IPS DF 6.9 (cell line): ENCODE results near the gene KRTAP10-1.
"Not testable (repeated sequence)": the region's sequence is repeated elsewhere in the genome, so short reads cannot be mapped to it uniquely, and the experiment has no call there.

ENCODE experiments used
- DNase-seq: peaks from one replicate; pipeline ENCODE4 v3.0.0-alpha.2; 2013; ENCODE audit warnings: low read depth, low spot score
- H3K27ac ChIP-seq: one replicate; pipeline ENCODE4 v1.5.1; 2013; ENCODE audit warnings: low read length, control low read depth
- H3K27me3 ChIP-seq: 2 replicates; pipeline ENCODE4 v1.6.1; 2013; ENCODE audit warnings: mild to moderate bottlenecking, low read length; ENCODE audit not compliant: control insufficient read depth, insufficient read depth
- H3K36me3 ChIP-seq: 2 replicates; pipeline ENCODE4 v1.6.1; 2013; ENCODE audit warnings: low read length; ENCODE audit not compliant: control insufficient read depth, insufficient read depth
- H3K4me1 ChIP-seq: 2 replicates; pipeline ENCODE4 v1.6.1; 2013; ENCODE audit warnings: low read length; ENCODE audit not compliant: control insufficient read depth, insufficient read depth
- H3K4me3 ChIP-seq: 2 replicates; pipeline ENCODE4 v1.5.1; 2013; ENCODE audit warnings: mild to moderate bottlenecking, low read length
- H3K9me3 ChIP-seq: 2 replicates; pipeline ENCODE4 v1.6.1; 2013; ENCODE audit warnings: low read length, inconsistent platforms; ENCODE audit not compliant: control insufficient read depth, insufficient read depth
- WGBS: extraction: QIAGEN DNeasy Blood & Tissue Kit; methylation state at CpG from one replicate; pipeline ENCODE4 v1.1.7; 2013; ENCODE audit warnings: mixed read lengths, missing lambda C conversion rate; ENCODE audit not compliant: insufficient read length, insufficient coverage; 5-methylcytosine and 5-hydroxymethylcytosine counted together

The KRTAP10-1 gene

DNA sequence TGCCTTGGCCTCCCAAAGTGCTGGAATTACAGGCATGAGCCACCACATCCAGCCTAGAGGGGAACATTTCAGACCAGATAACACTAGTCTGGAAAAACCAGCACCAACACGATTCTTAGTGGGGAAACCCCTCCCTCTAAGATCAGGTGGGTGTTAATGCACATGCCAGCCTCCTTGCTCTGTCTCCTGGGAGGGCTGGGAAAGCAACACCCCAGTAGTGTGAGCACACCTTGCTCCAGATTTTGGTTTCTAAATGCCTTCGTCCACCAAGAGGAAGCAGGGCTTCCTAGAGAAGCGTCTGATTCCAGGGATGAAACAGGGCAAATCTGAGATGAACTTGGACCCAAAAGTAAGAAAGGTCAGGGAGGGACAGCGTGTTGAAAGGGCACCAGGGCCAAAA is 31.3 kb upstream of the KRTAP10-1 start:
- peaks cover 4% of the 10 kb centered on the region; the same call in 1 of the 2 replicates for H3K36me3 ChIP-seq

DNA sequence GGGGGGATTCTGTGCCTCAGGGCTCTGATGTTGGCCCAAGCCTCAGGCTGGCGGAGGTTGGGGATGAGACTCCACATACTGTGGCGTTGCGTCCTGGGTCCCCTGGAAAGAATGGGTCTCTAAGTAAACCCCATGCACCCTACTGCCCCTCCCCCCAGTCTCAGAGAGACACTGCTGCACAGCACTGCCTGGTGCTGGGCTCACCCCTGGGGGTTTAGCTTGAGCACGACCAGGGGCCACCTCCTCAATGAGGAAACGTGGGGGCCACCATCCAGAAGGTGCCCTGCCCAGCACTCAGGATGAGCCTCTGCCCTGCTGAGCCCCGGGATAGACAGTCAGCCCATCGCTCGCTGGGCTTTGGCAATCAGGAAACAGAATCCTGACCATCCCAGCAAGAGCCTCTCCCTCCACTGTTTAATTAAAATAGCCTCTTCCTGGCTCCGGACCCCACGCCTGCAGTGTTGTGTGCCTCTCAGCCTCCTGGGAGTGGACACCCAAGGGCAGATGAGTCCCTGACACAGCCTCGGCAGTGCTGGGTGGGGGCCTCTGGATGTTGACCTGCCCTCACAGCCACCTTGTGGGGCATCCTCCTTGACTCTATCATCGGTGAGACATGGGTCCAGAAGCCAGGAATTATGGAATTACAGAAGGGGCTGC is 30.0 kb upstream of the KRTAP10-1 start:
- Histone ChIP-seq H3K27ac (no peak overlapping the region), H3K36me3 (peaks cover 4% of the 10 kb centered on the region; the same call in 1 of the 2 replicates), H3K4me3 (no peak overlapping the region), H3K4me1 (0 out of 2 replicates have a peak, but pooled peaks cover 3% of the 10 kb centered on the region), H3K9me3 (no peaks in the 10 kb centered on the region), H3K27me3 (no peaks in the 10 kb centered on the region)
- no CpG with 5 or more reads among the region's 12 CpGs for WGBS
- DNase-seq: no peak

More for the DNA sequence above, 31.3 kb upstream of the KRTAP10-1 start:
- no peak overlapping the region for H3K4me3 ChIP-seq
- DNase-seq: no peak
- no CpG with 5 or more reads among the region's 4 CpGs for WGBS
- H3K27me3 ChIP-seq: no peaks in the 10 kb centered on the region
- H3K9me3 ChIP-seq: no peaks in the 10 kb centered on the region
- H3K4me1 ChIP-seq: 0 out of 2 replicates have a peak, but pooled peaks cover 3% of the 10 kb centered on the region
- no peak overlapping the region for H3K27ac ChIP-seq

DNA sequence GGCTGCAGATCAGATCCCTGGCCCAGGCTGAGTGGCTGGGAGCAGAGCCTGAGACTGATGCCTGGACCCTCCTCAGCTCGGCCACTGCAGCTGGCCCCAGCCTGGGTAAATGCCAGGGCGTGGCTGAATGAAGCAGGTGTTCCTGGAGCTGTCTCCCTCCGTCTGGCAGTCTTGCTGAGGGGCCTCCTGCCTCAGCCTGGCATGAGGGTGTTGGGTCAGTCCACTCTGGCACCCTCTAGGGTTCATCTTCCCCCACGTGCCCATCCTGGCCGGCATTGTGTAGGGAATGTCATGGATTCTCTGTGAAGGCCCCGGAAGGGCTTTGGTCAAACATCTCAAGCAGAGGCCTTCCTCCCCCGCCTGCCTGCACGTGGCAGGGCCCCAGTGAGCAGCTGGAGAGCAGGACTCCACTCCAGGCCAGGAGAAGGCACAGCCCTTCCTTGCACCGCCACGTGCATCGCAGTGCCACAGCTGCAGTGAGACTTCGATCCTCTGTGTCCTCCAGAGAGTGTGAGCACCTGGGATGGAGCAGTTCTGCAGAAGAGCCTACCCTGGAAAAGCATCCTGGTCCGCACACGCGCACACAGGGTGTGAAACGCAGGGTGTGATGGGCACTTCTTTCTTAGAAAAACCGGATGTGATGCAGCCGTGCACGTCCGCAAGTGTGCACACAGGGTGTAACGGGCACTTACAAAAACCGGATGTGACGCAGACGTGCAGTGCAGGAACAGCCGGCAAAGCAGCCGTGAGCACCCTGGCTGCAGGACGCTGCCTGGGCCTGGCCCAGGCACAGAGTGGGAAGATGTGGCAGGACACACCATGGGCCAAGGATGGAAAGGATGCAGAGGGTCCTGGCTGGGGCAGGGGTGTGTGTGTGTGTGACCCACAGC is 28.9 kb upstream of the KRTAP10-1 start:
- no peaks in the 10 kb centered on the region for H3K27me3 ChIP-seq
- no CpG with 5 or more reads among the region's 27 CpGs for WGBS
- peaks cover 4% of the 10 kb centered on the region; the same call in 1 of the 2 replicates for H3K36me3 ChIP-seq
- H3K4me1 ChIP-seq: no peaks in the 10 kb centered on the region
- no peak overlapping the region for H3K27ac ChIP-seq
- no peaks in the 10 kb centered on the region for H3K9me3 ChIP-seq
- H3K4me3 ChIP-seq: no peak overlapping the region
- no peak for DNase-seq

DNA sequence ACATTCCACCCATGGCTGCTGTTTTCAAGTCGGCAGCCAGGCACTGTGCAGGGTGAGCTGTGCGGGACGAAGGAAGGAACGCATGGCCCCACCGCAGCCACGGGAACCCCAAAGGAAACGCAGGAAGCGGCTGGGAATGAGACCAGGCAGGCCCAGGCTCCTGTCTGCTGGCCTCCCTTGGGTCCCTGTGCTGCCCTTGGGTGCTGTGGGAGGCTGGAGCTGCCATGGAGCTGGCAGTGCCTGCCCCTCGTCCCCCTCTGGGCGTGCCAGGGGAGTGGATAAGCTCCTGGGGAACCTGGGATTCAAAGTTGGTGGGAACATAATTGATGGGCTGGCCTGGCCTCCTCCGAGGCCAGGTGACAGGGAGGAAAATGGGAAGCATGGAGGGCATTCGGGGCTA is 28.3 kb upstream of the KRTAP10-1 start:
- no peak for DNase-seq
- Histone ChIP-seq H3K4me1 (no peaks in the 10 kb centered on the region), H3K27ac (no peak overlapping the region), H3K9me3 (no peaks in the 10 kb centered on the region), H3K36me3 (peaks cover 4% of the 10 kb centered on the region; the same call in 1 of the 2 replicates), H3K27me3 (no peaks in the 10 kb centered on the region), H3K4me3 (no peak overlapping the region)
- WGBS: no CpG with 5 or more reads among the region's 12 CpGs

DNA sequence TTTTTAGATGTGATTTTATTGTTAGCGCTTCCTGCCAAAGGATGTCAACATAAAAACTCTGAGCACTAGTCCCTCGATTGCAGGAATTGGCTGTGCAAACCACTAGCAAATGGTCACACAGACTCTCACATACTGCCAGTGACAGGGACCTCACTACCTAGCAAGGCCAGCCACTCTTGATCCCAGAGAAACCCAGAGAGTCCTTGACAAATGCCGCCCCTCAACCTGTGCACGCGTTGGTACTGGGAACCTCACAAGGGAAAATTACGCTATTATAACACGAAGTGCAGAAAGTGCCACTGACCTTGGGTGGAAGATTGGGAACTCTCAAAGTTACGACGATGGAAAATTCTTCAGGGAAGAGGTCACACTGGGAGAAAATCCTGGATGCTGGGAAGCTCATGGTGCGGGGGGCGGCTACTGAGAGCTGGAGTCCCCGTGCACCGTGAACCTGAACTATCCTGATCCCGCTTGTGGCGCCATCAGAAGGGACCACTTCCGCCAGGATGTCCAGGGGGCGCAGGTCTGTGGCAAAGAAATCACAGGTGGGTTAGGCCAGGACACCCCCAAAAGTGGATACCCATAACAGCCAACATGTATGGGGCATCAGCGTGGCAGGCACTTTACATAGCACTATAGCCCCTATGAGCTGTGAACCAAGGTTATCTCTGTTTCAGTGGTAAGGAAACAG is 27.6 kb upstream of the KRTAP10-1 start:
- Histone ChIP-seq H3K9me3 (no peaks in the 10 kb centered on the region), H3K27ac (no peak overlapping the region), H3K4me3 (no peak overlapping the region), H3K27me3 (no peaks in the 10 kb centered on the region), H3K36me3 (peaks cover 4% of the 10 kb centered on the region; the same call in 1 of the 2 replicates), H3K4me1 (no peaks in the 10 kb centered on the region)
- DNase-seq: no peak
- no CpG with 5 or more reads among the region's 18 CpGs for WGBS

DNA sequence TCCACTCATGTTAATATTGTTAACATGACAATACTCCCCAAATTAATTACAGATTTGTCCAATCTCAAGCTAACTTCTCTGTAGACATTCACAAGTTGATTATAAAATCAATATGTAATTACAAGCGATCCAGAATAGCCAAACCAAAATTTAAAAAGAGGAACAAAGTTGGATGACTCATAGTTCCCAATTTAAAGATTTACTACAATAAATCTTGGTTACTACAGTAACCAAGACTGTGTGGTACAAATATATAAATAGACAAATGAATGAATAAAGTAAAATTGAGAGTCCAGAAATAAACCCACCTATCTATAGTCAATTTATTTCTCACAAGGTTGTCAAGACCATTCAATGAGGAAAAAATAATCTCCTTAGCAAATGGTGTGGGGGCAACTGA is 26.4 kb upstream of the KRTAP10-1 start:
- no peak for DNase-seq
- no peaks in the 10 kb centered on the region for H3K9me3 ChIP-seq
- H3K27me3 ChIP-seq: no peaks in the 10 kb centered on the region
- H3K4me3 ChIP-seq: no peak overlapping the region
- peaks cover 4% of the 10 kb centered on the region; the same call in 1 of the 2 replicates for H3K36me3 ChIP-seq
- H3K27ac ChIP-seq: no peak overlapping the region
- WGBS: no CpG with 5 or more reads among the region's 1 CpG
- H3K4me1 ChIP-seq: no peaks in the 10 kb centered on the region

DNA sequence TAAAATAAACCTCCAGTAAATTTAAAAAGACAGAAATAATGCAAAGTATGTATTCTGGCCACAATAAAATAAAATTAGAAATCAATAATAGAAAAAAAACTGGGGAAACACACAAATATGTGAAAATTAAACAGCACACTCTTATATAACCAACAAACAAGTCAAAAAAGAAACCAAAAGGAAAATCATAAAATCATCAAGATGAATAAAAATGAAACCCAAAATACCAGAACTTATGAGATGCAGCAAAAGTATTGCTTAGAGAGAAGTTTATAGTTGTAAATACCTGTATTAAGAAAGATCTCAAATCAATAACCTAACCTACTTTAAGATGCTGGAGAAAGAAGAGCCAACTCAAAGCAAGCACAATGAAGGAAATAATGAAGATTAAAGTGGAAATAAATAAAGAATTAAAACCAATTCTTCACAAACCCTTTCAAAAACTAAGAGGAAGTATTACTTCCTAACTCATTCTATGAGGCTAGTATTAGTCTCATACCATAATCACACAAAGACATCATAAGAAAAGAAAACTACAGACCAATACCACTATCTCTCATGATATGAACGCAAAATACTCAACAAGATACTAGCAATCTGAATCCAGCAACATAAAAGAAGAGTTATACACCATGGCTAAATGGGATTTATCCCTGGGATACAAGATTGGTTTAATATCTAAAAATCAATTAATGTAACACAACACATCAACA is 25.0 kb upstream of the KRTAP10-1 start:
- Histone ChIP-seq H3K36me3 (peaks cover 4% of the 10 kb centered on the region; the same call in 1 of the 2 replicates), H3K9me3 (no peaks in the 10 kb centered on the region), H3K27me3 (no peaks in the 10 kb centered on the region), H3K4me3 (no peak overlapping the region), H3K4me1 (no peaks in the 10 kb centered on the region), H3K27ac (no peak overlapping the region)
- DNase-seq: no peak
- WGBS: no CpG with 5 or more reads among the region's 1 CpG

DNA sequence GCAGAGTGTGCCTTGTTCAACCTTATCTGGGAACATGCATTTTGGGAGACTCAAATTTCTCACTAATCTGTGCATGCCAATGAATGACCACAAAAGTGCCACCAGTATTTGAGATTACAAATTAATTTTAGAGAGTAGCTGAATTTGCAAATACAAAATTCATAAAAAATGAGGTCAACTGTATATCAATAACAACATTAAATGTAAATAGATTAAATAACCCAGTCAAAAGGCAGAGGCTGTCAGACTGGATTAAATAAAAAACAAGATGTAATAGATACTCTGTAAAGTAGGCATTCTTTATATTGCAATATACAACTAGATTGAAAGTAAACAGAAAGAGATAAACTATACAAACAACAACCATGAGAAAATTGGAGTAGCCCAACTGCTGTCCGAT is 24.1 kb upstream of the KRTAP10-1 start:
- DNase-seq: no peak
- H3K9me3 ChIP-seq: no peaks in the 10 kb centered on the region
- no peak overlapping the region for H3K4me3 ChIP-seq
- WGBS: no CpG with 5 or more reads among the region's 1 CpG
- H3K36me3 ChIP-seq: peaks cover under 1% of the 10 kb centered on the region; the same call in 1 of the 2 replicates
- no peak overlapping the region for H3K27ac ChIP-seq
- H3K27me3 ChIP-seq: no peaks in the 10 kb centered on the region
- no peaks in the 10 kb centered on the region for H3K4me1 ChIP-seq

DNA sequence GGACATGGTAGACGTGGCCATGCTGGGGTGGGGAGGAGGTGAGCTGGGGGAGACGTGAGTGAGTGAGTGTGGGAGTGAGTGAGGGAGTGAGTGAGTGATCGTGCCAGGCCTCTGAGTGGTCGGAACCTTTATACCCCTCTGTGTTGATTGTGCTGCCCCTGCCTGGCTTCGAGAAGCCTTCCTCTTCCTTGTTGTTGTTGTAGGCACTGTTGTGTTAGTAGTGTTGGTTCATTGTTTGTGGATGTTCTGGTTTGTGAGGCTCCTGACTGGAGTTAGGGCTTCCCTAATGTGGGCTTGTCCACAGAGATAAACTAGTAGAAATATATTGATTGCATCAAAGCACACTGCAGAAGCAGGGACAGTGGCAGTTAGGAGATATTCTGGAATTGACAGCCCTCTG is 18.7 kb upstream of the KRTAP10-1 start, which contains the start of gene KRTAP10-3:
Gene KRTAP10-3 (minus strand): TSS at position 101 of the 400 bp plus-strand sequence. CDS start 80 bp downstream, at position 21.
- no peaks in the 10 kb centered on the region for H3K27me3 ChIP-seq
- H3K9me3 ChIP-seq: no peaks in the 10 kb centered on the region
- DNase-seq: no peak
- no peak within 1 kb of the TSS for H3K4me3 ChIP-seq
- H3K36me3 ChIP-seq: peaks cover 2% of the 10 kb centered on the region; the same call in 1 of the 2 replicates
- no peaks in the 10 kb centered on the region for H3K4me1 ChIP-seq
- WGBS: no CpG with 5 or more reads among the region's 5 CpGs
- H3K27ac ChIP-seq: no peak within 1 kb of the TSS

DNA sequence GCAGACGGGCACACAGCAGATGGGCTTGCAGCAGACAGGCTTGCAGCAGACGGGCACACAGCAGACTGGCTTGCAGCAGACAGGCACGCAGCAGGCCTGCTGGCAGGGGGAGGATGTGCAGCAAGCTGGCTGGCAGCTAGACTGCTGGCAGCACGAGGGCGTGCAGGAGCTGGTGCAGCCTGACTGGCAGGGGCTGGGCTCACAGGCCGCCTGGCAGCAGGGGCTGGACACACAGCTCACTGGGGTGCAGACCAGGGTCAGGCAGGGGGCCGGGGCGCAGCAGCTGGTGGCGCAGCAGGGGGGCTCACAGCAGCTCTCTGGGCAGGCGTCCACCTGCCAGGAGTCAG is 18.3 kb upstream of the KRTAP10-1 start:
- not testable (repeated sequence) for H3K27me3 ChIP-seq, H3K27ac ChIP-seq, H3K36me3 ChIP-seq, H3K9me3 ChIP-seq, H3K4me3 ChIP-seq, DNase-seq, H3K4me1 ChIP-seq
- WGBS: no CpG with 5 or more reads among the region's 10 CpGs
